VCaP (cell line): ENCODE data around the gene ACCSL.

Experiments
- H3K27ac ChIP-seq: fragments of 450-650 bp; 2 replicates; pipeline ENCODE4 v1.5.1; 2017
- TF ChIP-seq, protein P1 (sequence below): fragments of 450-650 bp; conservative IDR thresholded peaks from 2 replicates; pipeline ENCODE4 v1.5.1; 2017; ENCODE audit warnings: mild to moderate bottlenecking, moderate library complexity

Gene ACCSL

GRCh38 chr11:44065161-44065661, 17.4 kb downstream of the ACCSL start:
- TF ChIP-seq, protein P1, sequence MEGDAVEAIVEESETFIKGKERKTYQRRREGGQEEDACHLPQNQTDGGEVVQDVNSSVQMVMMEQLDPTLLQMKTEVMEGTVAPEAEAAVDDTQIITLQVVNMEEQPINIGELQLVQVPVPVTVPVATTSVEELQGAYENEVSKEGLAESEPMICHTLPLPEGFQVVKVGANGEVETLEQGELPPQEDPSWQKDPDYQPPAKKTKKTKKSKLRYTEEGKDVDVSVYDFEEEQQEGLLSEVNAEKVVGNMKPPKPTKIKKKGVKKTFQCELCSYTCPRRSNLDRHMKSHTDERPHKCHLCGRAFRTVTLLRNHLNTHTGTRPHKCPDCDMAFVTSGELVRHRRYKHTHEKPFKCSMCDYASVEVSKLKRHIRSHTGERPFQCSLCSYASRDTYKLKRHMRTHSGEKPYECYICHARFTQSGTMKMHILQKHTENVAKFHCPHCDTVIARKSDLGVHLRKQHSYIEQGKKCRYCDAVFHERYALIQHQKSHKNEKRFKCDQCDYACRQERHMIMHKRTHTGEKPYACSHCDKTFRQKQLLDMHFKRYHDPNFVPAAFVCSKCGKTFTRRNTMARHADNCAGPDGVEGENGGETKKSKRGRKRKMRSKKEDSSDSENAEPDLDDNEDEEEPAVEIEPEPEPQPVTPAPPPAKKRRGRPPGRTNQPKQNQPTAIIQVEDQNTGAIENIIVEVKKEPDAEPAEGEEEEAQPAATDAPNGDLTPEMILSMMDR = no peak
- peak overlapping the region; percentile 77; the same call in 1 of the 2 replicates for H3K27ac ChIP-seq

- TF ChIP-seq, protein P1 = peak; percentile 82
- peak within 1 kb of the TSS; percentile 77 for H3K27ac ChIP-seq
Measured at GRCh38 chr11:44065841-44066731, 18.3 kb downstream of the ACCSL start, which contains the start of gene ACCS. TSS of gene ACCS (plus strand) at chr11:44066270. CDS start at chr11:44067628, 1,358 bp downstream.

DNA sequence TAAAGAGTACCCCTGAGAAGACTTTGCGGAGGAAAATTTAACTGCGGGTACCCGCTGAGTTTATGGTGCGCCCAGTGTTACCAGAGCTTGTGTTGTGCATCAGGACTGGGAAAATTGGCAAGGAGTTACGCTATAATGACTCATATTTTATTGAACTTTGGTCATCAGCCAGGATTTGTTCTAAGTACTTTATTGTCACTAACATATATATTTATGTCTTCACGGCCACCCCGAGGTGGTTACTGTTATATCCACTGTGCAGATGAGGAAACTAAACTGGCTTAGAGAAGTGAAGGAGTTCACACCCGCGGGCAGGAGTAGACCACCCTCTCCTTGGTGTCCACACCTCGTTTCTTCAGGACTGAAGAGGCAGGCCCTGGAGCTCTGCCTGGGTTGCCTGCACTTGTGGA, 19.0 kb downstream of the ACCSL start:
- H3K27ac ChIP-seq = peak overlapping the region; percentile 77

DNA sequence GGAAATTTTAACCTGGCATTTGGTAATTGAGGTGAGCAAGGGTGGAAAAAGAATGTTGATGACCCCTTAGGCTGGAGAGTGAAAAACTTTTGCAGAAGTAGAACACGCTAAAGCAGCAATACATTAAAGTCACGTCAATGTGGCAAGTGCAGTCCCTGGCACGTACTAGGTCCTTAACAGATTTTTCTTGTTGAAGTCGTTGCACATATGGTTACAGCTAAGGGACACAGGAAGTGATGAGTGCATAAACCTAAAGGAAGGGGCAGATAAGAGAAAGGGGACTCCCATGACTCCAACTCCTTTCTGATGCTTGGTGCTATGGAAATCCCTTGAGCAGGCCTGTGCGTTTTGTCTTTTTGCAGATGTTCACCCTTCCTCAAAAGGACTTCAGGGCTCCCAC, 19.5 kb downstream of the ACCSL start:
- TF ChIP-seq, protein P1 = no peak
- H3K27ac ChIP-seq = no peak overlapping the region; the same call in 1 of the 2 replicates

More for the DNA sequence above, 19.0 kb downstream of the ACCSL start:
- TF ChIP-seq, protein P1 = no peak

DNA sequence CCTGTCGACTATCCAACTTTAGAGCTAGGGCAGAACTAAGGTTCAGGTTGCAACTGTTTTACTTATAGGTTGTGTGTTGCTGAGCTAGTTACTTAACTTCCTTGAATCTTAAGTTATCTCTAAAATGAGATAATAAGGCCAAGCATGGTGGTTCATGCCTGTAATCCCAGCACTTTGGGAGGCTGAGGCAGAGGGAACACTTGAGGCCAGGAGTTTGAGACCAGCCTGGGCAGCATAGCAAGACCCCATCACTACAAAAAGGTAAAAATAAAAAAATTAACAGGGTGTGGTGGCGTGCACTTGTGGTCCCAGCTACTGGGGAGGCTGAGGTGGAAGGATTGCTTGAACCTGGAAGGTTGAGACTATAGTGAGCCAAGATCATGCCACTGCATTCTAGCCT, 20.4 kb downstream of the ACCSL start:
- TF ChIP-seq, protein P1 = no peak

GRCh38 chr11:44071157-44071556, 23.4 kb downstream of the ACCSL start:
- TF ChIP-seq, protein P1 = no peak
- no peak overlapping the region for H3K27ac ChIP-seq

More for the DNA sequence above, 20.4 kb downstream of the ACCSL start:
- H3K27ac ChIP-seq = no peak overlapping the region
